ENCODE data around the gene FTCDNL1. TPM values are rescaled to one million over a fixed set of nuclear protein-coding genes. Genes with fewer than 3 reads are reported as not detected.

FTCDNL1 gene
- total and polyA plus RNA-seq, 2 experiments from 2014 or later, result 1.9 to 3.2 TPM

DNA sequence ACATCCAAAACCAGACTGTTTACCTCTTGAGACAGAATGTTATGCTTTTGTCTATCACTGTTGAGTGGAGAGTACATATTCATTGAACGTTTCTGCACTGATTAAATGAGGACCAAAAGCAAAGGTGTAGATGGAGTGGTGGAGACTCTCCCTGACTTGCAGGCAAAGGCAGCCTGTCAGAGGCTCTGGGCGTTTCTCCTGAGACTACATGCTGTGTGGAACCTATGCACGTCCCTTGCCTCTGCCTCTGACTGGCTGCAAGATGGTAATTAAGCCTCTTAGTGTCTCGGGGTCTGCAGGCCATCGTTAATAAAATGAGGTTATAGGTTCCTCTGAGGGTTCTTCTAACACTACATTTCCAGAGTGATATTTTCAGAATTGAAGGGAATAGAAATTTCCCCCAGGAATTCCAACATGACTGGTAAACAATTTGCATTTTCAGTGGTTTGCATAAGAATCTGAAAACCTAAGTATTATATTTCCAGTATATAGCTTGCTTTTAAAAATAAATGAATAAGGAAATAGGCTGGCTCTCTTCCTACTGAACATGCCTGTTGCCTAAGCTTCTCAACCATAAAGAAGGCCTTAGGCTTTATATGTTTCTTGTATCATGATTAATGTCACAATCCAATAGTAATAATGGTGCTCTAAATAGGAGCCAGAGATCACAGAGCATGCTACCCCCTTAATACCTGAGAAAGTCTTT is 107.4 kb downstream of the FTCDNL1 start:
- Histone ChIP-seq H3K9me3 (ENCODE audit: low read depth) (no peaks in the 10 kb centered on the region), H3K36me3 (no peaks in the 10 kb centered on the region), H3K27me3 (peaks cover 43% of the 10 kb centered on the region), H3K4me3 (no peak overlapping the region), H3K4me1 (ENCODE audit: low read depth) (no peaks in the 10 kb centered on the region), H3K27ac (no peak overlapping the region)
- no peak for DNase-seq (ENCODE audit: low read depth in 1 of 2, low spot score in 1 of 2)
- TF ChIP-seq, protein P1, sequence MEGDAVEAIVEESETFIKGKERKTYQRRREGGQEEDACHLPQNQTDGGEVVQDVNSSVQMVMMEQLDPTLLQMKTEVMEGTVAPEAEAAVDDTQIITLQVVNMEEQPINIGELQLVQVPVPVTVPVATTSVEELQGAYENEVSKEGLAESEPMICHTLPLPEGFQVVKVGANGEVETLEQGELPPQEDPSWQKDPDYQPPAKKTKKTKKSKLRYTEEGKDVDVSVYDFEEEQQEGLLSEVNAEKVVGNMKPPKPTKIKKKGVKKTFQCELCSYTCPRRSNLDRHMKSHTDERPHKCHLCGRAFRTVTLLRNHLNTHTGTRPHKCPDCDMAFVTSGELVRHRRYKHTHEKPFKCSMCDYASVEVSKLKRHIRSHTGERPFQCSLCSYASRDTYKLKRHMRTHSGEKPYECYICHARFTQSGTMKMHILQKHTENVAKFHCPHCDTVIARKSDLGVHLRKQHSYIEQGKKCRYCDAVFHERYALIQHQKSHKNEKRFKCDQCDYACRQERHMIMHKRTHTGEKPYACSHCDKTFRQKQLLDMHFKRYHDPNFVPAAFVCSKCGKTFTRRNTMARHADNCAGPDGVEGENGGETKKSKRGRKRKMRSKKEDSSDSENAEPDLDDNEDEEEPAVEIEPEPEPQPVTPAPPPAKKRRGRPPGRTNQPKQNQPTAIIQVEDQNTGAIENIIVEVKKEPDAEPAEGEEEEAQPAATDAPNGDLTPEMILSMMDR (IDR thresholded peaks at IDR 0.05; ENCODE audit: low read depth, low read length), result no peak

DNA sequence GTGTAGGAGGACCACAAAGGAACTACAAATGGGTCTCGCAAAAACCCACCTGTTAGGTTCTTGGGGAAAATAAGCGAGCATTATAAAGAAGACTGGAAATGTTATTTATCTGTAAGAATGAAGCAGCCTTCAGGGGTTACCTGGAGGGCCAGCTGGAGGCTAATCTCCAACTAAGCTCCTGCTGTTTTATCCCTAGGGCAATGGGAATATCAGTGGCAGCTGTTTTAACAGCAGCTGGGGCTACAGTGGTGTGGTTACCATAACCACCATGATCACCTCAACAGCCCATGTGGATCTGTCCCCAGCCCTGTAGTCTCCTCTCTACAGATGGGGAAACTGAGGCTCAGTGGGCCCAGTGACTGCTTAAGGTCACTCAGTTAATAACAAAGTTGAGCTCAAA is 108.1 kb downstream of the FTCDNL1 start:
- TF ChIP-seq, protein P1 (IDR thresholded peaks at IDR 0.05; ENCODE audit: low read depth, low read length), result no peak
- no peak overlapping the region for H3K27ac ChIP-seq
- H3K4me1 ChIP-seq (ENCODE audit: low read depth), result no peaks in the 10 kb centered on the region

DNA sequence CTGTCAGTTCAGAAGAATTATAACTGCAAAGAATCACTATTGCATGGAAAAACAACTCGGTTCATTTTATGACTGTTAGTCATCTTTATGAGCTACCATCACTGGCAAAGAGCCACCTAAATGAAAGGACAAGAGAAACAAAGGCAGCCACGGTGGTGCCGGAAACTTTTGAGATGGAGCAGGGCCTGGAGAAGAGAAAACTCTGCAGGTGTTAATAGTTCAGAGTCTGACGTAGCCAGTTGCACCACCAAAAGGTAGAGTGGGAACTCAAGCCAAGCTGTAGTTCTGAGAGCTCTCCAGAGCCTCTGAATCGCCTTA is 110.9 kb downstream of the FTCDNL1 start:
- H3K36me3 ChIP-seq, result no peaks in the 10 kb centered on the region
- TF ChIP-seq, protein P1 (IDR thresholded peaks at IDR 0.05; ENCODE audit: low read depth, low read length), result no peak
- H3K27me3 ChIP-seq, result peaks cover 54% of the 10 kb centered on the region
- H3K4me1 ChIP-seq (ENCODE audit: low read depth), result peaks cover 5% of the 10 kb centered on the region
- no peak overlapping the region for H3K27ac ChIP-seq
- no peak for DNase-seq (ENCODE audit: low read depth in 1 of 2, low spot score in 1 of 2)
- no peaks in the 10 kb centered on the region for H3K9me3 ChIP-seq (ENCODE audit: low read depth)
- H3K4me3 ChIP-seq, result no peak overlapping the region

More for the DNA sequence above, 108.1 kb downstream of the FTCDNL1 start:
- H3K36me3 ChIP-seq, result no peaks in the 10 kb centered on the region
- no peaks in the 10 kb centered on the region for H3K9me3 ChIP-seq (ENCODE audit: low read depth)
- DNase-seq (ENCODE audit: low read depth in 1 of 2, low spot score in 1 of 2), result no peak
- no peak overlapping the region for H3K4me3 ChIP-seq
- peaks cover 48% of the 10 kb centered on the region for H3K27me3 ChIP-seq

DNA sequence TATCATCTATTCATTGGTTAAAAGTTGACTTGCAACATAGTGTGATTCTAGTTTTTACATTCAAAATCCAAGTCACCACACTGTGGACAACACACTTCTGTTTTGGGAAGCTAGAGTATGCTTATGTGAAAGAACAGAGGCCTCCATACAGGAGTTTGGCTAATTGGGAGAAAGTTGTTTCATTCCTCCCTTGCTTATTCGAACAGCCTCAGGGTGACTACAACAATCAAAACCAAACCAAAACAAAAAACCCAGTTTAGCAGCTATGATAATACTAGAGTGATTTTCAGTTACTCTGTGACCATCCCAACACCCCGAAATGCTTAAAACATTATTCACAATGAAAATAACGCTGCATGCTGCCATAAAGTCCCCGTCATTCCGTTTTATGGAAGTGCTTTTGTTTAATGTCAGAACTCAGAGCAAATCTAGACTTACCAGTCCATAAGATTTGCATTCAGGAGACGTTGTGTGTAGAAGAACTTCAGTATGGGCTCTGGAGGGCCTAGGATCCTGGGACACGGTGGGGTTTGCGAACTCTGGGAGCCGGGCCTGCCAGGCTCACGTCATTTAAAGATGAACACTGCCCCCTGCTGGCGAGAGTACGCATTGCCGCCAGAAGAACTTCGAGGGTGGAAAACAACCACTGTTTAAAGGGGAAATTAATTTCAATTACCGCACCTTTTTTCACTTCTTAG is 111.4 kb downstream of the FTCDNL1 start:
- peaks cover 5% of the 10 kb centered on the region for H3K4me1 ChIP-seq (ENCODE audit: low read depth)
- no peaks in the 10 kb centered on the region for H3K9me3 ChIP-seq (ENCODE audit: low read depth)
- peaks cover 57% of the 10 kb centered on the region for H3K27me3 ChIP-seq
- TF ChIP-seq, protein P1 (IDR thresholded peaks at IDR 0.05; ENCODE audit: low read depth, low read length), result peak; percentile 91
- H3K4me3 ChIP-seq, result no peak overlapping the region
- no peak overlapping the region for H3K27ac ChIP-seq
- DNase-seq (ENCODE audit: low read depth in 1 of 2, low spot score in 1 of 2), result peak; percentile 69 to 82
- no peaks in the 10 kb centered on the region for H3K36me3 ChIP-seq

DNA sequence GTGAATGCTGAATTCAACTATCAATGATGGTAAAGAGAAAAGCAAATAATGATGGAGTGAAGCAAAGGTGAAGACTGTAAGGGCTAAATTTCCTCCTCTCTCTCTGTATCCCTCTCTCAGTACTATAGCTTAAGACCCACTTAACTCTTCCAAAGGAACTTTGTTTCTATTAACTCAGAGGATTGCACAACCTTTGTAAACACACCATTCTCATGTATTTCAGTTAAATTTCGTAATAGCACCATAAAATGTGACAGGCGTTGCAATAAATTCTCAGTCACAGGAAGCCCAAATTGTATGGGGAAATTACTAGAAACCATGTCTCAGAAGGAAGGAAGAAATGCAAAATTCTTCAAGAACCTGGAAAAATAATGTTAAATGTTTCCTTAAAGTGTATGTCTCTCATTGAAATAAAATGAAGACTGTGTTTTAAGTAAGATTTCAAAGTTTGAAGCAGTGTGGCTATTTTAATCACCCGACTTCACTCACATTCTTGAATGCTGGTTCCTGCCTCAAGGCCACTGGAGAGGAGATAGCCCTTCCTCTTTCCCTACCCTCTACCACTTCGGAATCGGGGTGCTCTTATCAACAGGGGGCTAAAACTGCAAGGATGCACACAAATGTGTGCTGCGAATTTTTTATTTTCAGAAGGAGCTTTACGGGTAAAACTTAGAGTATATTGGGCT is 112.1 kb downstream of the FTCDNL1 start:
- no peaks in the 10 kb centered on the region for H3K9me3 ChIP-seq (ENCODE audit: low read depth)
- peaks cover 64% of the 10 kb centered on the region for H3K27me3 ChIP-seq
- H3K36me3 ChIP-seq, result no peaks in the 10 kb centered on the region
- no peak overlapping the region for H3K4me3 ChIP-seq
- peaks cover 5% of the 10 kb centered on the region for H3K4me1 ChIP-seq (ENCODE audit: low read depth)
- peak in 1 of 2 donors; percentile 82 for DNase-seq (ENCODE audit: low read depth in 1 of 2, low spot score in 1 of 2)
- H3K27ac ChIP-seq, result no peak overlapping the region
- TF ChIP-seq, protein P1 (IDR thresholded peaks at IDR 0.05; ENCODE audit: low read depth, low read length), result no peak

All from cardiac muscle cell (in vitro differentiated cells and primary cell).